Measurements from ENCODE around the gene BCL7C.

DNA sequence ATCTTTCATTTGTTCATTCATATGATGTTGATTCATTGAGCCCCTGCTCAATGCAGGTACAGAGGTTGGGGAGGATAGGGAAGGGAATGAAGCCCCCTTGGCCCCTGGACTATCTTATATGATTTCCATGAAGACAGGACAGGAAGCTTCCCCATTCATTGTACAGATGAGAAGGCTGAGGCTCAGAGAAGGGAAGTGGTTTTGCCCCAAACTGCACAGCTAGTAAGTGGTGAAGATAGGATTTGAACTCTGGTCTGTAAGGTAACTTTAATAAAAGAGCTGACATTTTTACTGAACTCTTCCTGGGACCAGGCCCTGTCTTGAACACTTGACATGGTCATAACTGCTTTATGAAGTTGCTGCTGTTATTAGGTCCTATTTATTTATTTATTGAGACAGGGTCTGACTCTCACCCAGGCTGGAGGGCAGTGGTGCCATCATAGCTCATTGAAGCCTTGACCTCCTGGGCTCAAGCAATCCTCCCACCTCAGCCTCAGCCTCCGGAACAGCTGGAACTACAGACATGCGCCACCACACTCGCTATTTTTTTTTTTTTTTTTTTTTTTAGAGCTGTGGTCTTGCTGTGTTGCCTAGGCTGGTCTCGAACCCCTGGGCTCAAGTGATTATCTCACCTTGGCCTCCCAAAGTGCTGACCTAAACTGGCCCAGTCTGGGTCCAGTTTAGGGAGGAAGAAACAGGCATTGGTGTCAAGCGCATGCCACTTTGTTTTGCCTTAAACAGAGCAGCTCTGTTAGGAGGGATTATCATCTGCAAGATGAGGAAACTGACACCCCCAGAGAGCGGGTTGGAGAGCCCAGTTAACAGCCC is 7.5 kb upstream of the BCL7C start:
- TF ChIP-seq EZH2 (IDR thresholded peaks at IDR 0.05; ENCODE audit: borderline replicate concordance, low read depth, low read length, poor library complexity, severe bottlenecking), result no peak
- TF ChIP-seq, protein P1, sequence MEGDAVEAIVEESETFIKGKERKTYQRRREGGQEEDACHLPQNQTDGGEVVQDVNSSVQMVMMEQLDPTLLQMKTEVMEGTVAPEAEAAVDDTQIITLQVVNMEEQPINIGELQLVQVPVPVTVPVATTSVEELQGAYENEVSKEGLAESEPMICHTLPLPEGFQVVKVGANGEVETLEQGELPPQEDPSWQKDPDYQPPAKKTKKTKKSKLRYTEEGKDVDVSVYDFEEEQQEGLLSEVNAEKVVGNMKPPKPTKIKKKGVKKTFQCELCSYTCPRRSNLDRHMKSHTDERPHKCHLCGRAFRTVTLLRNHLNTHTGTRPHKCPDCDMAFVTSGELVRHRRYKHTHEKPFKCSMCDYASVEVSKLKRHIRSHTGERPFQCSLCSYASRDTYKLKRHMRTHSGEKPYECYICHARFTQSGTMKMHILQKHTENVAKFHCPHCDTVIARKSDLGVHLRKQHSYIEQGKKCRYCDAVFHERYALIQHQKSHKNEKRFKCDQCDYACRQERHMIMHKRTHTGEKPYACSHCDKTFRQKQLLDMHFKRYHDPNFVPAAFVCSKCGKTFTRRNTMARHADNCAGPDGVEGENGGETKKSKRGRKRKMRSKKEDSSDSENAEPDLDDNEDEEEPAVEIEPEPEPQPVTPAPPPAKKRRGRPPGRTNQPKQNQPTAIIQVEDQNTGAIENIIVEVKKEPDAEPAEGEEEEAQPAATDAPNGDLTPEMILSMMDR (conservative IDR thresholded peaks at IDR 0.05; ENCODE audit: low read depth, low read length), result no peak
